OCI-LY7 (cell line): Measurements from ENCODE around the gene RASL12. TPM values are rescaled to one million over a fixed set of nuclear protein-coding genes. Genes with fewer than 3 reads are reported as not detected.
A peak's percentile ranks its signal among the peaks of the same experiment; 100 is the strongest.

Experiments
- BruUV-seq: library from RNA; stranded (reverse); fragments of 400-500 nt; replicated peaks from 2 replicates; lab custom pipeline; 2021; lab: Mats Ljungman, UMichigan
- CTCF ChIA-PET: fragments of 300-600 bp; sonication (Branson Sonifier 250); formaldehyde crosslinking; loops from one replicate; lab custom pipeline; 2022; ENCODE audit warnings: antibody characterized with exemption; ENCODE audit not compliant: unreplicated experiment; lab: Charles Lee
- POLR2A ChIA-PET: fragments of 300-600 bp; sonication (Branson Sonifier 250); formaldehyde crosslinking; loops from one replicate; lab custom pipeline; 2022; ENCODE audit warnings: antibody characterized with exemption; lab: Charles Lee
- DNase-seq: peaks from one replicate; pipeline ENCODE4 v3.0.0-alpha.2; 2015; ENCODE audit warnings: low spot score
- H2AFZ ChIP-seq: fragments of 200-600 bp; sonication (generic), shearing (Covaris generic); 2 replicates; pipeline ENCODE4 v1.6.1; 2014; ENCODE audit warnings: mild to moderate bottlenecking, antibody characterized with exemption, low read length, moderate library complexity
- H3K27ac ChIP-seq: fragments of 200-600 bp; sonication (generic); 2 replicates; pipeline ENCODE4 v1.5.1; 2014; ENCODE audit warnings: mixed run types, low read depth, mild to moderate bottlenecking, moderate library complexity, low read length, inconsistent platforms; ENCODE audit not compliant: poor library complexity, severe bottlenecking
- H3K36me3 ChIP-seq: fragments of 200-600 bp; sonication (generic); 2 replicates; pipeline ENCODE4 v1.6.1; 2014; ENCODE audit warnings: mild to moderate bottlenecking, antibody characterized with exemption, low read length, moderate library complexity, mixed read lengths; ENCODE audit not compliant: insufficient read depth
- H3K4me1 ChIP-seq: fragments of 200-600 bp; sonication (generic); 2 replicates; pipeline ENCODE4 v1.5.1; 2014; ENCODE audit warnings: mild to moderate bottlenecking, low read length; ENCODE audit not compliant: insufficient read depth, poor library complexity, severe bottlenecking
- H3K4me2 ChIP-seq: fragments of 200-600 bp; sonication (generic); 2 replicates; pipeline ENCODE4 v1.6.1; 2014; ENCODE audit warnings: mild to moderate bottlenecking, low read length
- H3K4me3 ChIP-seq: fragments of 200-600 bp; sonication (generic); 2 replicates; pipeline ENCODE4 v1.5.1; 2014; ENCODE audit warnings: mild to moderate bottlenecking, low read depth, low read length; ENCODE audit not compliant: poor library complexity, severe bottlenecking
- H3K79me2 ChIP-seq: fragments of 200-600 bp; sonication (generic); 2 replicates; pipeline ENCODE4 v1.6.1; 2016; ENCODE audit warnings: low read depth, mild to moderate bottlenecking, low read length, moderate library complexity, mixed read lengths; ENCODE audit not compliant: insufficient read depth
- H3K9me2 ChIP-seq: fragments of 200-600 bp; sonication (generic); 2 replicates; pipeline ENCODE4 v1.6.1; 2016; ENCODE audit warnings: mild to moderate bottlenecking, low read length, mixed read lengths; ENCODE audit not compliant: insufficient read depth
- H3K9me3 ChIP-seq: fragments of 200-600 bp; sonication (generic); 2 replicates; pipeline ENCODE4 v1.6.1; 2014; ENCODE audit warnings: mild to moderate bottlenecking, mixed run types, low read length, mixed read lengths
- H4K20me1 ChIP-seq: fragments of 200-600 bp; sonication (generic); 2 replicates; pipeline ENCODE4 v1.6.1; 2014; ENCODE audit warnings: mild to moderate bottlenecking, antibody characterized with exemption, low read length, moderate library complexity, mixed read lengths; ENCODE audit not compliant: insufficient read depth
- CTCF ChIP-seq: fragments of 200-600 bp; sonication (generic); conservative IDR thresholded peaks from 2 replicates; pipeline ENCODE4 v1.5.1; 2014; ENCODE audit warnings: mild to moderate bottlenecking, antibody characterized with exemption, low read length, moderate library complexity, mixed read lengths
- EZH2phosphoT487 ChIP-seq: fragments of 200-600 bp; sonication (generic); IDR thresholded peaks from 2 replicates; pipeline ENCODE4 v1.6.1; 2018; ENCODE audit warnings: low read depth, borderline replicate concordance, mild to moderate bottlenecking, mixed run types, antibody characterized with exemption, low read length, moderate library complexity, mixed read lengths
- intact Hi-C: fragments of 100-400 bp; cut with micrococcal nuclease; formaldehyde crosslinking; loops from one replicate; pipeline ENCODE4 v1.10.0; 2022; ENCODE audit not compliant: unreplicated experiment
- total RNA-seq, 2 experiments: library from RNA; depleted of rRNA in 1 of 2; stranded (reverse); fragments of >200 nt in 1 of 2; shearing (Covaris generic) in 1 of 2; gene quantifications; 2 replicates each; pipeline ENCODE4 v1.2.3, GENCODE V29; 2014 to 2022

Gene RASL12
- total RNA-seq, 2 experiments from 2014 or later: not detected

GRCh38 chr15:65101891-65102708 is 34.3 kb upstream of the RASL12 start:
- peaks cover 61% of the 10 kb centered on the region for H3K36me3 ChIP-seq
- ChIA-PET POLR2A (interaction anchor here (0.6 to 0.9 kb wide), 3 partner anchors 12 to 204 kb away, joined by 3 to 4 read pairs (median 3); no protein-coding TSS in a partner anchor), CTCF (interaction anchor here (0.6 kb wide), 1 partner anchor 247 kb away, joined by 3 read pairs; no protein-coding TSS in a partner anchor)
- H4K20me1 ChIP-seq: no peaks in the 10 kb centered on the region
- intact Hi-C loops: loop anchor here (1.0 kb wide), 1 partner anchor 48 kb away; no protein-coding TSS in a partner anchor
- H3K4me1 ChIP-seq: no peaks in the 10 kb centered on the region
- H3K4me2 ChIP-seq: no peak overlapping the region
- BruUV-seq: no TSS peak
- TF ChIP-seq CTCF (peak; percentile 20; the same call in 1 of the 2 replicates), EZH2phosphoT487 (no peak)
- no peaks in the 10 kb centered on the region for H3K9me3 ChIP-seq
- no peaks in the 10 kb centered on the region for H3K9me2 ChIP-seq
- no peak for DNase-seq
- no peak overlapping the region for H2AFZ ChIP-seq
- no peaks in the 10 kb centered on the region for H3K79me2 ChIP-seq
- H3K27ac ChIP-seq: no peak overlapping the region
- H3K4me3 ChIP-seq: no peak overlapping the region

GRCh38 chr15:65101411-65101890 is 33.7 kb upstream of the RASL12 start:
- intact Hi-C loops: loop anchor here (1.0 kb wide), 1 partner anchor 47 kb away; no protein-coding TSS in a partner anchor
- Histone ChIP-seq H3K4me2 (no peak overlapping the region), H3K36me3 (peaks cover 61% of the 10 kb centered on the region), H3K27ac (no peak overlapping the region), H2AFZ (no peak overlapping the region), H3K9me3 (no peaks in the 10 kb centered on the region), H3K9me2 (no peaks in the 10 kb centered on the region), H4K20me1 (no peaks in the 10 kb centered on the region), H3K79me2 (no peaks in the 10 kb centered on the region), H3K4me1 (no peaks in the 10 kb centered on the region), H3K4me3 (no peak overlapping the region)
- DNase-seq: peak; percentile 49
- CTCF ChIA-PET: interaction anchor here (0.6 kb wide), 2 partner anchors 59 to 248 kb away, joined by 3 read pairs; no protein-coding TSS in a partner anchor
- TF ChIP-seq CTCF: peak; percentile 91
- no peak for TF ChIP-seq EZH2phosphoT487
- no TSS peak for BruUV-seq
- POLR2A ChIA-PET: interaction anchor here (0.6 to 0.7 kb wide), 2 partner anchors 32 to 204 kb away, joined by 3 to 4 read pairs; no protein-coding TSS in a partner anchor
